Fibroblast of villous mesenchyme (primary cell): ENCODE measurements around the gene RANGRF. TPM values are rescaled to one million over a fixed set of nuclear protein-coding genes. Genes with fewer than 3 reads are reported as not detected.

Experiments
- DNase-seq: peaks from one replicate; pipeline ENCODE4 v3.0.0-alpha.2; 2010; ENCODE audit warnings: low read depth
- H3K4me3 ChIP-seq: 2 replicates; pipeline ENCODE4 v1.5.1; 2011; ENCODE audit warnings: low read depth, mild to moderate bottlenecking, low read length
- total RNA-seq: library from RNA; depleted of rRNA; stranded (reverse); fragments of >200 nt; gene quantifications from 2 replicates; pipeline ENCODE4 v1.2.3, GENCODE V29; 2012
- TF ChIP-seq, protein P1 (sequence below): IDR thresholded peaks from 2 replicates; pipeline ENCODE4 v1.5.1; 2012; ENCODE audit warnings: low read depth, mild to moderate bottlenecking, low read length; ENCODE audit not compliant: insufficient read depth

RANGRF gene
- total RNA-seq, 1 donor: 8.2 TPM

DNA sequence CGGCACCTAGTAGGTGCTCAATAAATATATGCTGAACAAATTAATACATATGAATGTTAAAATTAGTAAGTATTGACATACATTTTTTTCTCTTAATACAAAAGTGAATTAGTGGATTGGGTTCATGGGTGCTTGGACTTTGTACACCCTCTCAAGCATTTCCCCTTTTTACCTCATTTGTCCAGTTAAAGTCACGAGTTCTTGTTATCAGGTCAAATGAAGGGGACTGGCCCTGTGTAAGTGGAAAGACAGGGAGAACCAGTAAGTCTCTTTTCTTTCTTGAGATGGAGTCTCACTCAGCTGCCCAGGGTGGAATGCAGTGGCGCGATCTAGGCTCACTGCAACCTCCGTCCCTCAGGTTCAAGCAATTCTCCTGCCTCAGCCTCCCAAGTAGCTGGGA, 13.7 kb upstream of the RANGRF start:
- TF ChIP-seq, protein P1, sequence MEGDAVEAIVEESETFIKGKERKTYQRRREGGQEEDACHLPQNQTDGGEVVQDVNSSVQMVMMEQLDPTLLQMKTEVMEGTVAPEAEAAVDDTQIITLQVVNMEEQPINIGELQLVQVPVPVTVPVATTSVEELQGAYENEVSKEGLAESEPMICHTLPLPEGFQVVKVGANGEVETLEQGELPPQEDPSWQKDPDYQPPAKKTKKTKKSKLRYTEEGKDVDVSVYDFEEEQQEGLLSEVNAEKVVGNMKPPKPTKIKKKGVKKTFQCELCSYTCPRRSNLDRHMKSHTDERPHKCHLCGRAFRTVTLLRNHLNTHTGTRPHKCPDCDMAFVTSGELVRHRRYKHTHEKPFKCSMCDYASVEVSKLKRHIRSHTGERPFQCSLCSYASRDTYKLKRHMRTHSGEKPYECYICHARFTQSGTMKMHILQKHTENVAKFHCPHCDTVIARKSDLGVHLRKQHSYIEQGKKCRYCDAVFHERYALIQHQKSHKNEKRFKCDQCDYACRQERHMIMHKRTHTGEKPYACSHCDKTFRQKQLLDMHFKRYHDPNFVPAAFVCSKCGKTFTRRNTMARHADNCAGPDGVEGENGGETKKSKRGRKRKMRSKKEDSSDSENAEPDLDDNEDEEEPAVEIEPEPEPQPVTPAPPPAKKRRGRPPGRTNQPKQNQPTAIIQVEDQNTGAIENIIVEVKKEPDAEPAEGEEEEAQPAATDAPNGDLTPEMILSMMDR: no peak
- DNase-seq: no peak
- no peak overlapping the region for H3K4me3 ChIP-seq

DNA sequence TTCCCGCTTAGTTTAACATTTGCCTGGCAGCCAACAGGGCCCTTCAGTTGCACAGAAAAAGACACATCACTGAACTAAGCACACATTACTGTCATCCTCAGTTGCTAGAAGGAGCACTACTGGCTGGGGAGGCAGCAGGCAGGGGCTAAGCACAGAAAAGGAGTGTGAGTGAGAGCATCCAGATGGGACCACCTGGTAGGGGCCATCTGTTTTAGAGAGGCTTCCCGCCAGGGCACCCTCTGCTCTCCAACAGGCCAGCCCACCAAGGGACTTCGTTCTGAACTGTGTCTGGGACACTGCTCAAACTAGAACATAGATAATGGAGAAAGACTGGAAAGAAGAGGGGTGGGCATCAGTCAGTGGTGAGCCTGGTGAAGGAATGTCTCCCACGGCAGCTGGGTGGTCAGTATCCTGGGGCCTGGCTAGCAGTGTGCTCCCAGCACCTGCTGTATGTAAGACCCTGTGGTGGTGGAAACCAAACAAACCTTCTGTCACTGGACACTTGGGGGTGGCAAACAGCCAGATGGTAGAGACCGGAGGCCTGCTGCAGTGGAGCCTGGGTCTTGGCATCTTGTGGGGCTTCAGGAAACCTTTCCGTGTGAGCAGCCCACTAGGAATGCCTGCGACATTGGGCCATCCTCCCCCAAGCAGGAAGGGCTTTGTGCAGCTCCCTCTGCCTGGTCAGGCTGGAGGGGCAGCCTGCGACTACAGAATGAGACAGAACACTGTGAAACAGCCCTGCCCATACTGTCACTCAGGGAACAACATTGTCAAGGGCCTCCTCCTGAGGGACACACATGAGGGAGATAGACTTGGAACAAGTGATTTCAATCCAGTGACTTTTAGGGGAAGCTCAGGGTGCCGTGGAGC, 12.8 kb upstream of the RANGRF start:
- TF ChIP-seq, protein P1: no peak
- no peak for DNase-seq
- no peak overlapping the region for H3K4me3 ChIP-seq

DNA sequence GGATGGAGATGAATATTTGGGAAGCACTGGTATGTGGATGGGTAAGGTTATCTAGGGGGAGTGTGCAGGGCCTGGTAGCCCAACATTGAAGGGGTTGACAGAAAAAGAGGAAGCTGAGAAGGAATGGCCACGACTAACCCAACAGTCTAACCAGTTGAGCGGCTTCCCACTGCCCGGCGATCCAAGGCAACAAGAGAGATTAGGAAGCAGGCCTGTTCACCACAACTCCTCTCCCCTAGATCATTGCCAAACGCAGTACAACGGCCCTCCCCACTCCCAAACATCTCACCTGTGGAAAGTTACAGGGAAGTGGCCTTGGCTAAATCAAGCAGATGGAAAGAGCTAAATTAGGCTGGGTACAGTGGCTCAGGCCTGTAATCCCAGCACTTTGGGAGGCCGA, 11.2 kb upstream of the RANGRF start:
- TF ChIP-seq, protein P1: no peak
- no peak overlapping the region for H3K4me3 ChIP-seq
- DNase-seq: no peak

DNA sequence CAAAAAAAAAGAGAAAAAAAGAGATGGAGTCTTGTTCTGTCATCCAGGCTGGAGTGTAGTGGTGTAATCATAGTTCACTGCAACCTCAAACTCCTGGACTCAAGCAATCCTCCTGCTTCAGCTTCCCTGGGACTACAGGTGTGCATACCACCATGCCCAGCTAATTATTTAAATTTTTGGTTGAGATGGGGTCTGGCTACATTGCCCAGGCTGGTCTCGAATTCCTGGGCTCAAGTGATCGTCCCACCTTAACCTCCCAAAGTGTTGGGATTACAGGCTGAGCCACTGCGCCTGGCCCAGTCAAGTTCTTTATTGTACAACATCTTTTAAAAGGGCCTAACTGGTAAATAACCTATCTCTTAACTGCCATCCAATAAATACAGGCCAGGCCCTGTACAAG, 6.1 kb upstream of the RANGRF start:
- no peak for DNase-seq
- TF ChIP-seq, protein P1: no peak
- no peak overlapping the region for H3K4me3 ChIP-seq

DNA sequence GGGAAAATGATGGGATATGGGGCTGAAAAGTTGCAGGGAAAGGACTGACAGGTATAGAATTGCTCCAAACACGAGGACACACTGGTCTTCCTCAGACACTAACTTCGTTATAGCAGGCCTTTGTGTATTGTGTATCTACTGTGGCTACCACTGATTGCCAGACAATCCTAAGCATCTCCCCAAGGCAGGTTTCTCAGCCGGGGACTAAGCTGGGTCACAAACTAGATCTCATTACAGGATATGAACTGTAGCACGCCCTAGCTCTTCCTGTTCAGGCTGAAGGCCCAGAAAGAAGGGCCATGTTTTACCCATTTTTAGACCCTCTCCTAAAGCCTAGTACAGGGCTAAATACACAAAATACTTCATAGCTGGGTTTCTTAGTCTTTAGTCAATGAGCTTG, 5.1 kb upstream of the RANGRF start:
- no peak overlapping the region for H3K4me3 ChIP-seq
- TF ChIP-seq, protein P1: no peak
- DNase-seq: no peak

DNA sequence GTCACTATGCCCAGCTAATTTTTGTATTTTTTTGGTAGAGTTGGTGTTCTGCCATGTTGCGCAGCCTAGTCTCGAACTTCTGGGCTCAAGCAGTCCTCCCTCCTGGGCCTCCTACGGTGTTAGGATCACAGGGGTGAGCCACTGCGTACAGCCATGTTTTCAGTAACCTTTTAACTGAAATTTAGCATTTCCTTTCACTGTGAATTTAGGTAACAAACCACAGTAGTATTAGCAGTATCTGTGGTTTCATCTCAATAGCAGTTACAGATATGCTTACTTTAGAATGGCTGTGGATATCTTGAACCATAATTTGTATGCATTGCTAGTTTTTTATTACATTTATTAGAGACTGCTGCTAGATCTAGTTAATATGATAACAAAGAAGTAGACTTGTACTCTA, 4.3 kb upstream of the RANGRF start:
- no peak overlapping the region for H3K4me3 ChIP-seq
- TF ChIP-seq, protein P1: no peak
- DNase-seq: no peak
